ENCODE measurements around the gene C6. TPM values are rescaled to one million over a fixed set of nuclear protein-coding genes. Genes with fewer than 3 reads are reported as not detected.
"Not testable (repeated sequence)": the region's sequence is repeated elsewhere in the genome, so short reads cannot be mapped to it uniquely, and the experiment has no call there.

The C6 gene
- not detected in 2 replicates for total RNA-seq

- H3K9me3 Mint-ChIP-seq = no peaks in the 10 kb centered on the region
- no peaks in the 10 kb centered on the region for H3K36me3 Mint-ChIP-seq (ENCODE audit: low read depth)
- H3K27ac Mint-ChIP-seq = no peak within 1 kb of the TSS
- no peak within 1 kb of the TSS for H3K4me3 Mint-ChIP-seq
- no peak for DNase-seq (ENCODE audit: low spot score)
- H3K4me1 Mint-ChIP-seq (ENCODE audit: low read depth) = no peaks in the 10 kb centered on the region
- H3K27me3 Mint-ChIP-seq (ENCODE audit: insufficient read depth) = no peaks in the 10 kb centered on the region
- intact Hi-C loops (cut with micrococcal nuclease) = no loop called here
Measured at GRCh38 chr5:41213340-41213739, at the start of gene C6. TSS of gene C6 (minus strand) at chr5:41213532. CDS start at chr5:41203230, 10,302 bp downstream.

DNA sequence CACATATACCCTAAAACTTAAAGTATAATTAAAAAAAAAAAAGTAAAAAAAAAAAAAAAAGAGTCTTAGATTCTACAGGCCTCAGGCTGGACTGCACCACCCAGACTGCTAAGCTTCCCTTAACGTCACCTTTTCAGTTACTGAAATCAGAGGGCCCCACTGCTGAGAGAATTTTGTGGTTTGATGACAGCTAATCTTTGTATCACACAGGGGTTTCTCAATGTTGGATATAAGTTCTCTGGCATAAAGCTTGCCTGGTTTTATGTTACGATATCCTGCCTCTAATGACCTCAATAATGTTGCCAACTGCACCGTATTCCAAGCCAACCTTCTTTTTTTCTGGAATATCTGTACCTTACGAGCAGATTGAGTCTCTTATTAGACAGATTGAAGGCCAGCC lies 43.1 kb upstream of the C6 start:
- Mint-ChIP-seq H3K27ac (no peak overlapping the region), H3K4me3 (no peak overlapping the region), H3K27me3 (ENCODE audit: insufficient read depth) (no peaks in the 10 kb centered on the region), H3K9me3 (no peaks in the 10 kb centered on the region), H3K4me1 (ENCODE audit: low read depth) (no peaks in the 10 kb centered on the region), H3K36me3 (ENCODE audit: low read depth) (no peaks in the 10 kb centered on the region)
- DNase-seq (ENCODE audit: low spot score) = no peak
- intact Hi-C loops (cut with micrococcal nuclease) = no loop called here

- Mint-ChIP-seq H3K4me1 (ENCODE audit: low read depth) (no peaks in the 10 kb centered on the region), H3K4me3 (no peak overlapping the region), H3K9me3 (no peaks in the 10 kb centered on the region), H3K27ac (no peak overlapping the region), H3K36me3 (ENCODE audit: low read depth) (no peaks in the 10 kb centered on the region), H3K27me3 (ENCODE audit: insufficient read depth) (no peaks in the 10 kb centered on the region)
- DNase-seq (ENCODE audit: low spot score) = no peak
- intact Hi-C loops (cut with micrococcal nuclease) = no loop called here
Measured at GRCh38 chr5:41253109-41253508, 39.8 kb upstream of the C6 start.

GRCh38 chr5:41252036-41252435 lies 38.7 kb upstream of the C6 start:
- no peak overlapping the region for H3K27ac Mint-ChIP-seq

GRCh38 chr5:41250351-41250987 lies 37.1 kb upstream of the C6 start:
- no peaks in the 10 kb centered on the region for H3K36me3 Mint-ChIP-seq (ENCODE audit: low read depth)
- H3K4me1 Mint-ChIP-seq (ENCODE audit: low read depth) = no peaks in the 10 kb centered on the region
- H3K4me3 Mint-ChIP-seq = no peak overlapping the region
- intact Hi-C loops (cut with micrococcal nuclease) = no loop called here
- no peaks in the 10 kb centered on the region for H3K9me3 Mint-ChIP-seq
- no peak for DNase-seq (ENCODE audit: low spot score)
- peaks cover 2% of the 10 kb centered on the region for H3K27me3 Mint-ChIP-seq (ENCODE audit: insufficient read depth)
- H3K27ac Mint-ChIP-seq = no peak overlapping the region

More at GRCh38 chr5:41252036-41252435, 38.7 kb upstream of the C6 start:
- H3K4me3 Mint-ChIP-seq = no peak overlapping the region
- DNase-seq (ENCODE audit: low spot score) = no peak
- no peaks in the 10 kb centered on the region for H3K4me1 Mint-ChIP-seq (ENCODE audit: low read depth)
- H3K9me3 Mint-ChIP-seq = no peaks in the 10 kb centered on the region
- H3K36me3 Mint-ChIP-seq (ENCODE audit: low read depth) = no peaks in the 10 kb centered on the region
- H3K27me3 Mint-ChIP-seq (ENCODE audit: insufficient read depth) = peaks cover 2% of the 10 kb centered on the region
- intact Hi-C loops (cut with micrococcal nuclease) = no loop called here

DNA sequence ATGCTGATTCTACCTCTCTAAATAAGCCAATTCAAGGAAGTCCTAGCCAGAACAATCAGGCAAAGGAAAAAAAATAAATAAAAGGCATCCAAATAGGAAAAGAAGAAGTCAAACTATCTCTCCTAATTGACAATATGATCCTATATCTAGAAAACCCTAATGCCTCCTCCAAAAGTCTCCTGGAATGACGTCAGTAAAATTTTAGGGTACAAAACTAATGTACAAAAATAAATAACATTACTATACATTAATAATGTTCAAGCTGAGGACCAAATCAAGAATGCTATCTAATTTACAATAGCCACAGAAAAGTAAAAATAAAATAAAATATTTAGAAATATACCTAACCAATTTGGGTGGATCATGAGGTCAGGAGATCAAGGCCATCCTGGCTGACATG lies 33.8 kb upstream of the C6 start:
- Mint-ChIP-seq H3K4me3 (no peak overlapping the region), H3K27ac (no peak overlapping the region), H3K27me3 (ENCODE audit: insufficient read depth) (peaks cover 2% of the 10 kb centered on the region), H3K4me1 (ENCODE audit: low read depth) (no peaks in the 10 kb centered on the region), H3K9me3 (no peaks in the 10 kb centered on the region), H3K36me3 (ENCODE audit: low read depth) (no peaks in the 10 kb centered on the region)
- DNase-seq (ENCODE audit: low spot score) = no peak
- intact Hi-C loops (cut with micrococcal nuclease) = no loop called here

GRCh38 chr5:41246376-41246775 lies 33.0 kb upstream of the C6 start:
- no peaks in the 10 kb centered on the region for H3K4me1 Mint-ChIP-seq (ENCODE audit: low read depth)
- H3K4me3 Mint-ChIP-seq = no peak overlapping the region
- H3K36me3 Mint-ChIP-seq (ENCODE audit: low read depth) = no peaks in the 10 kb centered on the region
- H3K27me3 Mint-ChIP-seq (ENCODE audit: insufficient read depth) = peaks cover 2% of the 10 kb centered on the region
- DNase-seq (ENCODE audit: low spot score) = no peak
- H3K27ac Mint-ChIP-seq = no peak overlapping the region
- intact Hi-C loops (cut with micrococcal nuclease) = no loop called here
- peaks cover 3% of the 10 kb centered on the region for H3K9me3 Mint-ChIP-seq

- Mint-ChIP-seq H3K4me1 (ENCODE audit: low read depth) (no peaks in the 10 kb centered on the region), H3K36me3 (ENCODE audit: low read depth) (no peaks in the 10 kb centered on the region), H3K27me3 (ENCODE audit: insufficient read depth) (peaks cover 2% of the 10 kb centered on the region), H3K27ac (no peak overlapping the region), H3K9me3 (peaks cover 11% of the 10 kb centered on the region), H3K4me3 (no peak overlapping the region)
- no peak for DNase-seq (ENCODE audit: low spot score)
- intact Hi-C loops (cut with micrococcal nuclease) = no loop called here
Measured at GRCh38 chr5:41243558-41243957, 30.2 kb upstream of the C6 start.

DNA sequence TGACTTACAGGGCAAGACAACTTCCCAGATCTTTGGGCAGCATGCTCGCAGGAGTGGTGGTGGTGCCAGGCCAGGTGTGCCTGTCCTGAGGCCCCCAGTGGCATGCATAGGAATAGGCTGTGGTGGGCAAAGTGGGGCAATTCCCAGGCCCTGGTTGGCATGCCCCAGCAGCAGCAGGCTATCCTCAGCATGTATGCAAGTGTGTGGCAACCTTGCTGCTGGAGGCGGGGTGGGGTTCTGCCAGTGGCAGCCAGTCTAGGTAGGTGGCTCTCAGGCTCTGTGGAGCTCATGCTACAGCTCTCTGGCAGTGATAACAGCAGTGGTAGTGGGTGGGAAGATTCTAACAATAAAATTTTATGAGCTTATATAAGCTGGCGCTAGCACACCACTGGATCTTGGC lies 27.7 kb upstream of the C6 start:
- intact Hi-C loops (cut with micrococcal nuclease) = no loop called here
- H3K27me3 Mint-ChIP-seq (ENCODE audit: insufficient read depth) = no peaks in the 10 kb centered on the region
- no peaks in the 10 kb centered on the region for H3K36me3 Mint-ChIP-seq (ENCODE audit: low read depth)
- no peak overlapping the region for H3K4me3 Mint-ChIP-seq
- H3K27ac Mint-ChIP-seq = no peak overlapping the region
- peaks cover 16% of the 10 kb centered on the region for H3K9me3 Mint-ChIP-seq
- no peak for DNase-seq (ENCODE audit: low spot score)
- H3K4me1 Mint-ChIP-seq (ENCODE audit: low read depth) = no peaks in the 10 kb centered on the region

DNA sequence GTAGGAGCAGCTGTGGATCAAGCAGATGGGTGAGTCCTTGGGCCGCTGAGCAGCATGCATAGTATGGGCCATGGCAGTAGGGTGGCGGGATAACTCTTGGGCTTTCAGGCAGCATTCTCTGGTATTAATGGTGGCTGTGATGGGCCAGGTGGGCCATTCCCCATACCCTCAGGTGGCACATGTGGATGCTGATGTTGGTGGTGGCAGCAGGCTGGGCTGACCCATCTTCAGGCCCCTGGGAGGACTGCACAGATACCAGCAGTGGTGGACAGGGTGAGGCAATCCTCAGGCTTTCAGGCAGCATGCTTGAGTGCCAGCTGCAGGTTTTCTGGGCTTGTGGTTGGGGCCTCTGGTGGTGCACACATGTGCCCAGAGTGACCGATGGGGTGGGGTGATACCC lies 27.1 kb upstream of the C6 start:
- Mint-ChIP-seq H3K4me3 (no peak overlapping the region), H3K27ac (no peak overlapping the region), H3K36me3 (ENCODE audit: low read depth) (no peaks in the 10 kb centered on the region), H3K27me3 (ENCODE audit: insufficient read depth) (no peaks in the 10 kb centered on the region), H3K4me1 (ENCODE audit: low read depth) (no peaks in the 10 kb centered on the region), H3K9me3 (peaks cover 16% of the 10 kb centered on the region)
- DNase-seq (ENCODE audit: low spot score) = no peak
- intact Hi-C loops (cut with micrococcal nuclease) = no loop called here

- intact Hi-C loops (cut with micrococcal nuclease) = no loop called here
- H3K4me3 Mint-ChIP-seq = no peak overlapping the region
- H3K4me1 Mint-ChIP-seq (ENCODE audit: low read depth) = no peaks in the 10 kb centered on the region
- H3K27me3 Mint-ChIP-seq (ENCODE audit: insufficient read depth) = no peaks in the 10 kb centered on the region
- DNase-seq (ENCODE audit: low spot score) = no peak
- peaks cover 23% of the 10 kb centered on the region for H3K9me3 Mint-ChIP-seq
- no peak overlapping the region for H3K27ac Mint-ChIP-seq
- no peaks in the 10 kb centered on the region for H3K36me3 Mint-ChIP-seq (ENCODE audit: low read depth)
Measured at GRCh38 chr5:41234475-41234874, 21.1 kb upstream of the C6 start.

DNA sequence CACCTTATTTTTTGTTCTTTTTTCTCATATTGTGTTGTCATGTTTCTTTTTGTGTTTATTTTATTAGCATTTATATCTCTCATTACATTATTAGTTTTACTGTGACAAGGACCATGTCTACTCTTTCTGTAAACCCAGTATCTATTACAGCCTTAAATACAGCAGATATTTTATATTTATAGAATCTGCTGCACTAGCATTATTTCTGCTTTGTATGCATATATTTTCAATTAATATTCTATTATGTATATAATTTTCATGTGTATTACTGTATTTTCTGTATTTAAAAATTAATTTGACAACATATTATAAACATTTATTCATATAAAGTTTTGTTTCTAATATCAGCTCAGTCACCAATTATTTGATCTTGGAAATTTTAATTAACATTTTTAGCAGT lies 19.5 kb upstream of the C6 start:
- H3K27me3 Mint-ChIP-seq (ENCODE audit: insufficient read depth) = no peaks in the 10 kb centered on the region
- DNase-seq (ENCODE audit: low spot score) = no peak
- peaks cover 27% of the 10 kb centered on the region for H3K9me3 Mint-ChIP-seq
- intact Hi-C loops (cut with micrococcal nuclease) = no loop called here
- no peaks in the 10 kb centered on the region for H3K4me1 Mint-ChIP-seq (ENCODE audit: low read depth)
- H3K27ac Mint-ChIP-seq = no peak overlapping the region
- no peaks in the 10 kb centered on the region for H3K36me3 Mint-ChIP-seq (ENCODE audit: low read depth)
- H3K4me3 Mint-ChIP-seq = no peak overlapping the region

- H3K27me3 Mint-ChIP-seq (ENCODE audit: insufficient read depth); H3K27ac Mint-ChIP-seq; H3K36me3 Mint-ChIP-seq (ENCODE audit: low read depth); H3K4me3 Mint-ChIP-seq; DNase-seq (ENCODE audit: low spot score); intact Hi-C loops (cut with micrococcal nuclease); H3K4me1 Mint-ChIP-seq (ENCODE audit: low read depth): not testable (repeated sequence)
- H3K9me3 Mint-ChIP-seq = peaks cover 31% of the 10 kb centered on the region
Measured at GRCh38 chr5:41230276-41230675, 16.9 kb upstream of the C6 start.

DNA sequence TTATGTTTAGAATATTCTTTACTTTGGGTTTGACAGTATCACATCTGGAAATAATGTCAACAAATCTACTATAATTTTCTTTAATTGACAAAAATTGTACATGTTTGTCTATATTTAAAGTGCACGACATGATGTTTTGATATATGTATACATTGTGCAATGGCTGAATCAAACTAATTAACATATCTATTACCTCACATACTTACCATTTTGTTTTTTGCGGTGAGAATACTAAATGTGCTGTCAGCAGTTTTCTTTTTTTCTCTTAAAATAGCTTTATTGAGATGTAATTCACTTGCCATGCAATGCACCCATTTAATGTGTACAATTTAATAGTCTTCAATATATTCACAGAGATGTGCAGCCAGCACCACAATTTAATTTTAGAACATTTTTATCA lies 10.6 kb upstream of the C6 start:
- H3K4me1 Mint-ChIP-seq (ENCODE audit: low read depth) = no peaks in the 10 kb centered on the region

More for the DNA sequence above, 10.6 kb upstream of the C6 start:
- no peak for DNase-seq (ENCODE audit: low spot score)
- no peaks in the 10 kb centered on the region for H3K36me3 Mint-ChIP-seq (ENCODE audit: low read depth)
- no peak overlapping the region for H3K4me3 Mint-ChIP-seq
- intact Hi-C loops (cut with micrococcal nuclease) = no loop called here
- no peak overlapping the region for H3K27ac Mint-ChIP-seq
- H3K27me3 Mint-ChIP-seq (ENCODE audit: insufficient read depth) = no peaks in the 10 kb centered on the region
- peaks cover 9% of the 10 kb centered on the region for H3K9me3 Mint-ChIP-seq

Data from activated T-helper 1 cell treated with anti-CD3 and anti-CD28 coated beads, Interleukin-12 subunit alpha, Interleukin-12 subunit beta, Interleukin-2, Interleukin-4 antibody, amounts not matched to agents 30 ng/mL and 10 ng/mL and 1 ng/mL, durations not matched to agents 14 hours and 24 hours and 36 hours (primary cell).